Measurements from ENCODE around the gene NHSL1.

GRCh38 chr6:138510093-138510492 lies 10.8 kb upstream of the NHSL1 start:
- TF ChIP-seq, protein P1, sequence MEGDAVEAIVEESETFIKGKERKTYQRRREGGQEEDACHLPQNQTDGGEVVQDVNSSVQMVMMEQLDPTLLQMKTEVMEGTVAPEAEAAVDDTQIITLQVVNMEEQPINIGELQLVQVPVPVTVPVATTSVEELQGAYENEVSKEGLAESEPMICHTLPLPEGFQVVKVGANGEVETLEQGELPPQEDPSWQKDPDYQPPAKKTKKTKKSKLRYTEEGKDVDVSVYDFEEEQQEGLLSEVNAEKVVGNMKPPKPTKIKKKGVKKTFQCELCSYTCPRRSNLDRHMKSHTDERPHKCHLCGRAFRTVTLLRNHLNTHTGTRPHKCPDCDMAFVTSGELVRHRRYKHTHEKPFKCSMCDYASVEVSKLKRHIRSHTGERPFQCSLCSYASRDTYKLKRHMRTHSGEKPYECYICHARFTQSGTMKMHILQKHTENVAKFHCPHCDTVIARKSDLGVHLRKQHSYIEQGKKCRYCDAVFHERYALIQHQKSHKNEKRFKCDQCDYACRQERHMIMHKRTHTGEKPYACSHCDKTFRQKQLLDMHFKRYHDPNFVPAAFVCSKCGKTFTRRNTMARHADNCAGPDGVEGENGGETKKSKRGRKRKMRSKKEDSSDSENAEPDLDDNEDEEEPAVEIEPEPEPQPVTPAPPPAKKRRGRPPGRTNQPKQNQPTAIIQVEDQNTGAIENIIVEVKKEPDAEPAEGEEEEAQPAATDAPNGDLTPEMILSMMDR (IDR thresholded peaks at IDR 0.05; ENCODE audit: low read depth, low read length): no peak
- no peak for TF ChIP-seq EZH2phosphoT487 (IDR thresholded peaks at IDR 0.05; ENCODE audit: low read depth)

Data from OCI-LY3 (cell line).